HEK293 (cell line): Measurements from ENCODE around the gene KLHL29.
A peak's percentile ranks its signal among the peaks of the same experiment; 100 is the strongest.

ENCODE experiments used
- CTCF ChIA-PET: fragments of 350-600 bp; formaldehyde crosslinking; extraction: SDS; loops from one replicate; lab custom pipeline; 2021; ENCODE audit warnings: antibody characterized with exemption; lab: Yijun Ruan, JAX
- POLR2A ChIA-PET: fragments of 300-600 bp; formaldehyde crosslinking; extraction: SDS; loops from one replicate; lab custom pipeline; 2020; ENCODE audit warnings: antibody characterized with exemption, inconsistent platforms; lab: Yijun Ruan, JAX
- H3K27ac ChIP-seq: fragments of 200-500 bp; sonication (Bioruptor generic); 2 replicates; pipeline ENCODE4 v1.5.1; 2014; ENCODE audit warnings: low read depth, low read length, control low read depth, inconsistent platforms; ENCODE audit errors: extremely low read depth
- H3K36me3 ChIP-seq, 2 experiments: fragments of 200-500 bp in 1 of 2; sonication (Bioruptor generic) in 1 of 2; 1 replicate in 1 of 2; 2 replicates in 1 of 2; pipeline ENCODE4 v1.5.1; 2014 to 2017; ENCODE audit warnings: inconsistent platforms in 2 of 2, low read length in 2 of 2; ENCODE audit not compliant: control insufficient read depth in 2 of 2, insufficient read depth in 1 of 2
- H3K4me1 ChIP-seq: fragments of 200-500 bp; sonication (Bioruptor generic); 2 replicates; pipeline ENCODE4 v1.5.1; 2014; ENCODE audit warnings: mild to moderate bottlenecking, low read length, inconsistent platforms; ENCODE audit not compliant: control insufficient read depth, insufficient read depth
- H3K4me3 ChIP-seq: 2 replicates; pipeline ENCODE4 v1.5.1; 2011; ENCODE audit warnings: low read depth, mild to moderate bottlenecking, control low read depth, low read length, moderate library complexity
- H3K9me3 ChIP-seq: fragments of 200-500 bp; sonication (Bioruptor generic); 2 replicates; pipeline ENCODE4 v1.5.1; 2014; ENCODE audit warnings: low read depth, low read length, inconsistent platforms; ENCODE audit not compliant: control insufficient read depth, insufficient read depth
- EGR2 ChIP-seq: fragments of 450-650 bp; formaldehyde crosslinking; IDR thresholded peaks from 2 replicates; pipeline ENCODE4 v1.5.1; 2016; ENCODE audit warnings: low read depth, missing biosample characterization, missing genetic modification characterization
- GLI4 ChIP-seq: fragments of 450-650 bp; formaldehyde crosslinking; IDR thresholded peaks from 2 replicates; pipeline ENCODE4 v1.5.1; 2016; ENCODE audit warnings: missing biosample characterization, missing genetic modification characterization
- OVOL3 ChIP-seq: fragments of 450-650 bp; formaldehyde crosslinking; IDR thresholded peaks from 2 replicates; pipeline ENCODE4 v1.5.1; 2016; ENCODE audit warnings: missing biosample characterization, missing genetic modification characterization
- ZFP37 ChIP-seq: fragments of 450-650 bp; formaldehyde crosslinking; IDR thresholded peaks from 2 replicates; pipeline ENCODE4 v1.5.1; 2016; ENCODE audit warnings: missing biosample characterization, missing genetic modification characterization
- ZFP41 ChIP-seq: fragments of 450-650 bp; formaldehyde crosslinking; IDR thresholded peaks from 2 replicates; pipeline ENCODE4 v1.5.1; 2016; ENCODE audit warnings: missing biosample characterization, missing genetic modification characterization, borderline replicate concordance
- ZFP69B ChIP-seq: fragments of 450-650 bp; formaldehyde crosslinking; IDR thresholded peaks from 2 replicates; pipeline ENCODE4 v1.5.1; 2016; ENCODE audit warnings: missing biosample characterization, missing genetic modification characterization
- ZNF558 ChIP-seq: fragments of 450-650 bp; formaldehyde crosslinking; IDR thresholded peaks from 2 replicates; pipeline ENCODE4 v1.5.1; 2016; ENCODE audit warnings: missing biosample characterization, missing genetic modification characterization
- ZNF623 ChIP-seq: fragments of 450-650 bp; formaldehyde crosslinking; IDR thresholded peaks from 2 replicates; pipeline ENCODE4 v1.5.1; 2016; ENCODE audit warnings: missing biosample characterization, missing genetic modification characterization
- ZNF624 ChIP-seq: fragments of 450-650 bp; formaldehyde crosslinking; IDR thresholded peaks from 2 replicates; pipeline ENCODE4 v1.5.1; 2017; ENCODE audit warnings: missing biosample characterization, missing genetic modification characterization
- ZSCAN16 ChIP-seq: fragments of 450-650 bp; formaldehyde crosslinking; IDR thresholded peaks from 2 replicates; pipeline ENCODE4 v1.5.1; 2016; ENCODE audit warnings: missing biosample characterization, missing genetic modification characterization
- TF ChIP-seq, protein P1 (sequence below): fragments of 450-650 bp; formaldehyde crosslinking; IDR thresholded peaks from 2 replicates; pipeline ENCODE4 v1.5.1; 2016; ENCODE audit warnings: missing biosample characterization, missing genetic modification characterization, borderline replicate concordance
- TF ChIP-seq, protein P2 (sequence below): fragments of 450-650 bp; formaldehyde crosslinking; IDR thresholded peaks from 2 replicates; pipeline ENCODE4 v1.5.1; 2017; ENCODE audit warnings: missing biosample characterization, mild to moderate bottlenecking, missing genetic modification characterization, moderate library complexity

The KLHL29 gene

DNA sequence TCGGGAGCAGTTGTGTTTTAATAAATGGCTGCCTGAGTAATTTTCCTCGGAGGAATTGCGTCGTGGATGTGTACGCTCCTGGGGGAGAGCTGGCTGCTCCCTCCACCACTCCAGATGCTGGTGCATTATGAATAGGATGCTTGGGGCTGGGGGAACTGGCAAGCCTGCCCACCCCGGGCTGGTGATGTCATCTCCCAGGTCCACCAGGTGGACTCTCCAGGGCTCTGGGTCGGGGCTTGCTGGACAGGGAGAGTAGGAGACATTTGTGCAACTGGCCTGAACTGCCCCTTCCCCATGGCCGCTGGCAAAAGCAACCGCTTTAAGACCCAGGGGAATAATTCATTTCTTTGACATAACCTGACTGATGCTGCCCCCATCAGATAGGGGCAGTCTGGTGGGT lies 158.7 kb downstream of the KLHL29 start (continued):
- TF ChIP-seq GLI4 (tag by site-specific recombination) = no peak
- TF ChIP-seq OVOL3 = no peak

DNA sequence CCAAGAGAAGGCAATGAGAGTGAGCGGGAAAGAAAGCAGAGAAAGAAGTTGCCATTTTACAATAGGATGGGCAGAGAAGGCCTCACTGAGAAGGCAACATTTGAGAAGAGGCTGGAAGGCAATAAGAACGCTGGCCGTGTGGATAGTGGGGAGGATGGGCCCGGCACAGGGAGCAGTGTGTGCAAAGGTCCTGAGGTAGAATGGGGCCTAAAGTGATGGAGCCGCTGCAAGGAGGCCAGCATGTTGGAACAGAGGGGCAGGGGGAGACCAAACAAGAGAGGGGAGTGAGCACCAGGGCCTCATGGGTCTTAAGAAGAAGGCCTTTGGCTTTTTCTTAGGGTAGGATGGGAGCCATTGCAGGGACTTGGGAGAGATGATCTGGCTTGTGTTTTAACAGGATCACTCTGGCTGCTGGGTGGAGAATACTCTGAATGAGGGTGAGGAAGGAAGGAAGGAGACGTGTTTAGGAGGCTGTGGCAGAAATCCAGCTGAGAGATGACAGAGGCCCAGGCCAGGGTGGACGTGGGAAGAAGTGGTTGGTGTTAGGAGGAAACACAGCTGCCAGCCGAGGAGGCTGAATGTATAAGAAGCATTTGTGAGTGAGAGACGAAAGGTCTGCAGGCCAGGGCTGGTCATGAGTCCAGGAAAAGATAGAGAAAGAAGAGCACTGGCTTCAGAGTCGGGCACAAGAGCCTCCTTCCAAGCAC lies 159.8 kb downstream of the KLHL29 start:
- CTCF ChIA-PET = no interaction called here
- peaks cover 16% of the 10 kb centered on the region for H3K4me1 ChIP-seq
- H3K9me3 ChIP-seq = no peaks in the 10 kb centered on the region
- TF ChIP-seq EGR2 (tag by site-specific recombination) (0 out of 2 replicates have a peak, but pooled peaks have one; percentile 11), ZNF623 (tag by site-specific recombination) (peak; percentile 90), ZSCAN16 (tag by site-specific recombination) (no peak)
- H3K4me3 ChIP-seq = no peak overlapping the region
- H3K27ac ChIP-seq = no peak overlapping the region
- POLR2A ChIA-PET = no interaction called here
- H3K36me3 ChIP-seq = no peaks in the 10 kb centered on the region

DNA sequence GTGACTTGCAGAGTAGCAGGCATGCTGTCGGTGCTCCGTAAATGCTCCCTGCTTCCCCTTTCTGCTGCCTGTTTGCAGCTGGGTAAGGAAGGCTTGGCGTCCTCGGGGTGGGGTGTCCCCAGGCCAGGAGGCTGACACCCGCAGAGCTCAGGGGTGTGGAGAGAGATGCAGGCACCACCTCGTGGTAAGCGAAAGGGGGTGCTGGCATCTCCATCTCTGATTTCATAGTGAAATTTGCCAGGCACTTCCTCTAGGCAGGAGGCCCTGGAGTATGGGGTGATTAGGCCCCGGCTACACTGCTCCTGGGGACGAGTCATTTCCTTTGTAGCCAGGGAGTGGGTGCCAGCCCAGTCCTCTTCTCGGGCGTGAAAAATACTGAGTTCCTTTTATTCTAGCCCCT lies 160.4 kb downstream of the KLHL29 start:
- ChIA-PET CTCF (no interaction called here), POLR2A (no interaction called here)
- Histone ChIP-seq H3K27ac (no peak overlapping the region), H3K4me3 (no peak overlapping the region), H3K9me3 (no peaks in the 10 kb centered on the region), H3K4me1 (peaks cover 18% of the 10 kb centered on the region), H3K36me3 (no peaks in the 10 kb centered on the region)
- no peak for TF ChIP-seq ZFP41 (tag by site-specific recombination)
- TF ChIP-seq, protein P1, sequence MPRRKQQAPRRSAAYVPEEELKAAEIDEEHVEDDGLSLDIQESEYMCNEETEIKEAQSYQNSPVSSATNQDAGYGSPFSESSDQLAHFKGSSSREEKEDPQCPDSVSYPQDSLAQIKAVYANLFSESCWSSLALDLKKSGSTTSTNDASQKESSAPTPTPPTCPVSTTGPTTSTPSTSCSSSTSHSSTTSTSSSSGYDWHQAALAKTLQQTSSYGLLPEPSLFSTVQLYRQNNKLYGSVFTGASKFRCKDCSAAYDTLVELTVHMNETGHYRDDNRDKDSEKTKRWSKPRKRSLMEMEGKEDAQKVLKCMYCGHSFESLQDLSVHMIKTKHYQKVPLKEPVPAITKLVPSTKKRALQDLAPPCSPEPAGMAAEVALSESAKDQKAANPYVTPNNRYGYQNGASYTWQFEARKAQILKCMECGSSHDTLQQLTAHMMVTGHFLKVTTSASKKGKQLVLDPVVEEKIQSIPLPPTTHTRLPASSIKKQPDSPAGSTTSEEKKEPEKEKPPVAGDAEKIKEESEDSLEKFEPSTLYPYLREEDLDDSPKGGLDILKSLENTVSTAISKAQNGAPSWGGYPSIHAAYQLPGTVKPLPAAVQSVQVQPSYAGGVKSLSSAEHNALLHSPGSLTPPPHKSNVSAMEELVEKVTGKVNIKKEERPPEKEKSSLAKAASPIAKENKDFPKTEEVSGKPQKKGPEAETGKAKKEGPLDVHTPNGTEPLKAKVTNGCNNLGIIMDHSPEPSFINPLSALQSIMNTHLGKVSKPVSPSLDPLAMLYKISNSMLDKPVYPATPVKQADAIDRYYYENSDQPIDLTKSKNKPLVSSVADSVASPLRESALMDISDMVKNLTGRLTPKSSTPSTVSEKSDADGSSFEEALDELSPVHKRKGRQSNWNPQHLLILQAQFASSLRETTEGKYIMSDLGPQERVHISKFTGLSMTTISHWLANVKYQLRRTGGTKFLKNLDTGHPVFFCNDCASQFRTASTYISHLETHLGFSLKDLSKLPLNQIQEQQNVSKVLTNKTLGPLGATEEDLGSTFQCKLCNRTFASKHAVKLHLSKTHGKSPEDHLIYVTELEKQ (tag by site-specific recombination) = no peak
- no peak for TF ChIP-seq ZNF558 (tag by site-specific recombination)
- TF ChIP-seq ZFP37 (tag by site-specific recombination) = no peak
- no peak for TF ChIP-seq ZNF624 (tag by site-specific recombination)
- no peak for TF ChIP-seq GLI4 (tag by site-specific recombination)

DNA sequence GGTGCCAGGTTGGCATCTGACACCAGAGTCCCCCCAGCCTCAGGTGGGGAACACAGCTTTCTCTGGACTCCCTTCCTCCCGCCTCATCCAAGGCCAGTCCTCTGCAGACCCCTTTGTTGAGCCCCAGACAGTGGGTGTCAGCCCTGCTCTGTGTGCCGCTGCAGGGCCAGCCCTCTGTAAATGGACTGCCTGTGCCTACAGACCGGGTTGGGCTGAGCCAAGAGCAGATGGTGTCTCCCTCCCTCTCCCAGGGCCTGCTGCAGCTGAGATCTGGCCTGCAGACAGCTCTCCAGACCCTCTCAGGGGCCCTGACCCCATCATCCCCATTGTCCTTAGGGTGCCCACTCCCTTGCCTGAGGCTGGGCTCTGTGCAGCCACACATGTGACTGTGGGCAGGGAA lies 160.8 kb downstream of the KLHL29 start:
- H3K4me1 ChIP-seq = peaks cover 18% of the 10 kb centered on the region
- no peaks in the 10 kb centered on the region for H3K9me3 ChIP-seq
- CTCF ChIA-PET = interaction anchor here (0.6 kb wide), 1 partner anchor 20 kb away, joined by 4 read pairs; no protein-coding TSS in a partner anchor
- H3K36me3 ChIP-seq = no peaks in the 10 kb centered on the region
- H3K27ac ChIP-seq = no peak overlapping the region
- H3K4me3 ChIP-seq = no peak overlapping the region
- TF ChIP-seq, protein P2, sequence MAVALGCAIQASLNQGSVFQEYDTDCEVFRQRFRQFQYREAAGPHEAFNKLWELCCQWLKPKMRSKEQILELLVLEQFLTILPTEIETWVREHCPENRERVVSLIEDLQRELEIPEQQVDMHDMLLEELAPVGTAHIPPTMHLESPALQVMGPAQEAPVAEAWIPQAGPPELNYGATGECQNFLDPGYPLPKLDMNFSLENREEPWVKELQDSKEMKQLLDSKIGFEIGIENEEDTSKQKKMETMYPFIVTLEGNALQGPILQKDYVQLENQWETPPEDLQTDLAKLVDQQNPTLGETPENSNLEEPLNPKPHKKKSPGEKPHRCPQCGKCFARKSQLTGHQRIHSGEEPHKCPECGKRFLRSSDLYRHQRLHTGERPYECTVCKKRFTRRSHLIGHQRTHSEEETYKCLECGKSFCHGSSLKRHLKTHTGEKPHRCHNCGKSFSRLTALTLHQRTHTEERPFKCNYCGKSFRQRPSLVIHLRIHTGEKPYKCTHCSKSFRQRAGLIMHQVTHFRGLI = peak; percentile 88
- no peak for TF ChIP-seq ZFP69B (tag by site-specific recombination)
- POLR2A ChIA-PET = no interaction called here
